PC-3 (cell line): ENCODE data around the gene EXOSC7.

Source experiments
- CTCF ChIP-seq: fragments of 300-600 bp; sonication (generic); conservative IDR thresholded peaks from 2 replicates; pipeline ENCODE4 v1.5.1; 2017; ENCODE audit warnings: antibody characterized with exemption, low read depth, mild to moderate bottlenecking, low read length
- EZH2 ChIP-seq: fragments of 300-600 bp; sonication (generic); IDR thresholded peaks from one replicate; pipeline ENCODE4 v1.6.1; 2017; ENCODE audit warnings: antibody characterized with exemption, mild to moderate bottlenecking, low read length; ENCODE audit not compliant: unreplicated experiment
- EZH2phosphoT487 ChIP-seq: fragments of 300-600 bp; sonication (generic); IDR thresholded peaks from 2 replicates; pipeline ENCODE4 v1.6.1; 2018; ENCODE audit warnings: mild to moderate bottlenecking, antibody characterized with exemption, low read length, borderline replicate concordance

- TF ChIP-seq CTCF (no peak), EZH2 (no peak), EZH2phosphoT487 (no peak)
These were observed 47.6 kb downstream of the EXOSC7 start for GRCh38 chr3:45023675-45024074.
